Naive thymus-derived CD4-positive, alpha-beta T cell (primary cell): ENCODE data around the gene MVD. TPM values are rescaled to one million over a fixed set of nuclear protein-coding genes. Genes with fewer than 3 reads are reported as not detected.

Source experiments
- ATAC-seq: fragments of 150-1000 bp; cut with Tn5 transposase; 2 replicates; pipeline ENCODE4 v1.10.0; 2021; ENCODE audit warnings: mild to moderate bottlenecking, moderate library complexity
- CTCF ChIA-PET: fragments of 350-600 bp; sonication (Branson Sonifier 250); formaldehyde crosslinking; loops from one replicate; lab custom pipeline; 2021; ENCODE audit warnings: antibody characterized with exemption; lab: Charles Lee
- POLR2A ChIA-PET: fragments of 350-600 bp; sonication (Branson Sonifier 250); formaldehyde crosslinking; loops from one replicate; lab custom pipeline; 2021; ENCODE audit warnings: antibody characterized with exemption, inconsistent platforms; lab: Charles Lee
- DNase-seq, 9 donors: peaks; one replicate each; pipeline versions ENCODE4 v3.0.0 to v3.0.0-alpha.2; 2020 to 2022; ENCODE audit warnings: mixed read lengths in 1 of 9
- H3K27ac ChIP-seq: one replicate; pipeline ENCODE4 v1.7.0; 2013; ENCODE audit warnings: mild to moderate bottlenecking, low read depth, low read length, moderate library complexity
- H3K27me3 ChIP-seq, 2 donors: one replicate each; pipeline ENCODE4 v1.7.0; 2013; ENCODE audit warnings: low read length in 2 of 2, mild to moderate bottlenecking in 2 of 2, moderate library complexity in 2 of 2; ENCODE audit not compliant: control insufficient read depth in 2 of 2, insufficient read depth in 2 of 2
- H3K36me3 ChIP-seq, 3 experiments: 1 replicate in 2 of 3; 2 replicates in 1 of 3; pipeline ENCODE4 v1.7.0; 2013; ENCODE audit warnings: low read length in 3 of 3, mild to moderate bottlenecking in 3 of 3, moderate library complexity in 1 of 3; ENCODE audit not compliant: insufficient read depth in 3 of 3, control insufficient read depth in 2 of 3
- H3K4me1 ChIP-seq, 2 donors: one replicate each; pipeline ENCODE4 v1.7.0; 2013; ENCODE audit warnings: low read length in 2 of 2, mild to moderate bottlenecking in 2 of 2, moderate library complexity in 1 of 2; ENCODE audit not compliant: control insufficient read depth in 2 of 2, insufficient read depth in 2 of 2
- H3K4me3 ChIP-seq: 2 replicates; pipeline ENCODE4 v1.7.0; 2013; ENCODE audit warnings: mild to moderate bottlenecking, low read length
- H3K9me3 ChIP-seq, 3 experiments: 1 replicate in 2 of 3; 2 replicates in 1 of 3; pipeline ENCODE4 v1.7.0; 2013; ENCODE audit warnings: low read length in 3 of 3; ENCODE audit not compliant: control insufficient read depth in 2 of 3
- H3K27ac Mint-ChIP-seq, 9 donors: one replicate each; pipeline ENCODE4 v1.8.0; 2020 to 2022; ENCODE audit warnings: mixed read lengths in 9 of 9, mild to moderate bottlenecking in 8 of 9, moderate library complexity in 5 of 9, inconsistent platforms in 2 of 9
- H3K27me3 Mint-ChIP-seq, 5 donors: one replicate each; pipeline ENCODE4 v1.8.0; 2021 to 2022; ENCODE audit warnings: mixed read lengths in 5 of 5, mild to moderate bottlenecking in 1 of 5
- H3K36me3 Mint-ChIP-seq, 5 donors: one replicate each; pipeline ENCODE4 v1.8.0; 2020 to 2022; ENCODE audit warnings: mixed read lengths in 5 of 5, mild to moderate bottlenecking in 3 of 5, inconsistent platforms in 1 of 5
- H3K4me1 Mint-ChIP-seq, 7 donors: one replicate each; pipeline ENCODE4 v1.8.0; 2020 to 2022; ENCODE audit warnings: mixed read lengths in 7 of 7, mild to moderate bottlenecking in 3 of 7, inconsistent platforms in 1 of 7
- H3K4me3 Mint-ChIP-seq, 10 donors: one replicate each; pipeline ENCODE4 v1.8.0; 2020 to 2022; ENCODE audit warnings: mild to moderate bottlenecking in 10 of 10, mixed read lengths in 10 of 10, moderate library complexity in 6 of 10, inconsistent platforms in 2 of 10
- H3K9me3 Mint-ChIP-seq, 11 donors: one replicate each; pipeline ENCODE4 v1.8.0; 2020 to 2022; ENCODE audit warnings: mixed read lengths in 11 of 11, mild to moderate bottlenecking in 4 of 11, inconsistent platforms in 1 of 11, moderate library complexity in 1 of 11
- intact Hi-C, 2 donors: fragments of 100-400 bp; cut with micrococcal nuclease; formaldehyde crosslinking; loops; one replicate each; pipeline ENCODE4 v1.15.1; 2023
- polyA plus RNA-seq, 2 donors: library from polyadenylated mRNA; unstranded; fragments of 300-500 nt; fragmentation: Illumina TruSeq; gene quantifications; one replicate each; pipeline ENCODE4 v1.2.3, GENCODE V29; 2021
- total RNA-seq, 6 experiments: library from RNA in 5 of 6; stranded (reverse) in 5 of 6; gene quantifications; 1 replicate in 5 of 6; 2 replicates in 1 of 6; pipeline ENCODE4 v1.2.3 and lab custom pipeline; 2021 to 2026

MVD gene
- total and polyA plus RNA-seq, 7 experiments from 2014 or later, result 12.9 to 66.9 (median 41.1) TPM

DNA sequence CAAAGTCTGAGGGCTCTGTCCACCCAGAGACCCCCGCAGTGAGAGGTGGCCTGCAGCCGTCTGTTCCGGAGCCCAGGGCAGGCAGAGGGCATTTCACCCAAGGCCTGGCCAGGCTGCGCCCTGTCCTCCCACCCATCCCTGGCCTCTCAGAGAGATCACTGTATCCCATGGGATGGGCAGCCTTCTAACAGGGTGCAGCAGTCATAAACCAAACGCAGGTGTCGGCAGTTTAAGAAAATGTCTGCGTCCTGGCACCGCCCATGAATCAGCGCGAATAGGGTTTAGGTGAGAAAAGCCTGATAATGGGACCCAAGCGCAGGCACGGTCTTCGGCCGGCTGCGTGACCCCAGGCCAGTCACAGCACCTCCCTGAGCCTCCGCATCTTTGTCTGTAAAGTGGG lies 17.4 kb downstream of the MVD start:
- no peak overlapping the region for H3K27ac ChIP-seq
- intact Hi-C loops, result no loop called here
- DNase-seq (no peak), ATAC-seq (no peak)
- Mint-ChIP-seq H3K4me3 (no peak overlapping the region), H3K4me1 (peaks cover 10 to 25% (median 15%) of the 10 kb centered on the region in 7 donors), H3K27me3 (peaks cover 0 to 6% (median 0%) of the 10 kb centered on the region in 5 donors), H3K9me3 (no peaks in the 10 kb centered on the region), H3K27ac (peak overlapping the region in 3 of 9 donors; percentile 17 to 31 (median 18)), H3K36me3 (peaks cover 0 to 11% (median 0%) of the 10 kb centered on the region in 5 donors)
- no peaks in the 10 kb centered on the region for H3K27me3 ChIP-seq
- peaks cover 0 to 53% (median 0%) of the 10 kb centered on the region in 3 experiments for H3K36me3 ChIP-seq
- ChIA-PET CTCF (no interaction called here), POLR2A (no interaction called here)
- H3K9me3 ChIP-seq, result no peaks in the 10 kb centered on the region
- no peak overlapping the region for H3K4me3 ChIP-seq
- H3K4me1 ChIP-seq, result peaks cover 9 to 17% of the 10 kb centered on the region in 2 donors

DNA sequence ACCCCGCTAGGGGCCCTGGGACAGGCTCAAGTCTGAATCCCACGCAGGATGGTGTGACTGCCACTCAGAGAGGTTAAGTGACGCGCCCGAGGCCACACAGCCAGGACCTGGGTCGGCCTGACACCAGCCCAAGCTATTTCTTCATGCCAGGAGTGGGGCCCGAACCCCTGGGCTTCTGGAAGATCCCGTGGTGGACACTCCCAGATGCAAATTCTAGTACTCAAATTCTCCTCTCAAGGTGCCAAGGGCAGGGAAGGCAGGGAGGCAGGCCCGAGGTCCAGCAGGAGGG lies 19.3 kb downstream of the MVD start:
- Histone ChIP-seq H3K27ac (no peak overlapping the region), H3K36me3 (peaks cover 0 to 46% (median 0%) of the 10 kb centered on the region in 3 experiments), H3K4me1 (peaks cover 15 to 16% of the 10 kb centered on the region in 2 donors), H3K4me3 (no peak overlapping the region), H3K9me3 (no peaks in the 10 kb centered on the region), H3K27me3 (peaks cover 0 to 6% of the 10 kb centered on the region in 2 donors)
- Mint-ChIP-seq H3K27ac (no peak overlapping the region), H3K4me1 (peaks cover 6 to 26% (median 14%) of the 10 kb centered on the region in 7 donors), H3K4me3 (no peak overlapping the region), H3K36me3 (peaks cover 0 to 8% (median 0%) of the 10 kb centered on the region in 5 donors), H3K27me3 (peaks cover 0 to 19% (median 5%) of the 10 kb centered on the region in 5 donors), H3K9me3 (no peaks in the 10 kb centered on the region)
- ATAC-seq (no peak), DNase-seq (no peak)
- POLR2A ChIA-PET, result no interaction called here
- intact Hi-C loops, result no loop called here
- CTCF ChIA-PET, result no interaction called here

DNA sequence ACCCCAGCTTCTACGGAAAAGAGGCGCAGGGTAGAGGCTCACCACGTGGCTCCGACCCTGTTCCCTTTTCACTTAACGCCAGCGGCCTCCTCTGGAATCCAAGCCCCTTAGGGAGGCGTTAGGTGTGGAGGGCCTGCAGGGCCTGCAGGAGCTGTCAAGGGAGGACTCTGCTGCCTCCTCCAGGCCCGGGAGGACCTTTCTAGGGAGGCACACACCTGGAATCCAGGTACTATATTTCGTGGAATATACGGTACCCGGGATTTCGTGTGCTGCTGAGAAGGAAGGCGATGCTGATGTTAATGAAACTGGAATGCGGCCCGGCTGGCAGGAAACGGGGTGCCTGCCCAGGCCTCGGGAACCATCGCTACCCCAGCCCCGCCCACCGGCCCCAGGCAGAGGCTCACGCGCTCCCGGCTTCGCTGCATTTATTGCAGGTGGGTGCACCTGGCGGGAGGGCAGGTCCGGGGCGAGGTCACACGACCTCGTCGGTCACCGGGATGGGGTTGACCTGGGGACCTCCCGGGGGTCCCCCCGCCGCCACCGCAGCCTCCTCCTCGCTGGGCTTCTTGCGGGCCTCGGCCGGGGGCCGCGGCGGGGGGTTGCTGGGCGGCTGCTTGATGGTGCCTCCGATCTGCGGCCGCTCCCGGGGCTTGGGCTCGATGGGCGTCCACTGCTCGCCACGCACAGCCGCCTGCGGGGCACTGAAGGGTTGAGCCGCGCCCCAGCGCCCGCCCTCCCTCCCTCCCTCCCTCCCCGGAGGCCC lies 19.8 kb downstream of the MVD start:
- Mint-ChIP-seq H3K4me1 (peaks cover 7 to 31% (median 20%) of the 10 kb centered on the region in 7 donors), H3K27ac (no peak overlapping the region), H3K36me3 (peaks cover 0 to 8% (median 0%) of the 10 kb centered on the region in 5 donors), H3K27me3 (peaks cover 0 to 25% (median 5%) of the 10 kb centered on the region in 5 donors), H3K4me3 (no peak overlapping the region), H3K9me3 (no peaks in the 10 kb centered on the region)
- H3K4me1 ChIP-seq, result peaks cover 17 to 21% of the 10 kb centered on the region in 2 donors
- H3K9me3 ChIP-seq, result no peaks in the 10 kb centered on the region
- H3K27ac ChIP-seq, result no peak overlapping the region
- ATAC-seq, result no peak
- intact Hi-C loops, result no loop called here
- H3K27me3 ChIP-seq, result peaks cover 0 to 6% of the 10 kb centered on the region in 2 donors
- no peak for DNase-seq
- H3K36me3 ChIP-seq, result peaks cover 0 to 43% (median 0%) of the 10 kb centered on the region in 3 experiments
- ChIA-PET POLR2A (interaction anchor here (1.2 to 2.5 kb wide), 3 partner anchors 9 to 61 kb away, joined by 3 to 8 read pairs (median 4); partner anchors contain the start of gene MVD), CTCF (no interaction called here)
- H3K4me3 ChIP-seq, result no peak overlapping the region

DNA sequence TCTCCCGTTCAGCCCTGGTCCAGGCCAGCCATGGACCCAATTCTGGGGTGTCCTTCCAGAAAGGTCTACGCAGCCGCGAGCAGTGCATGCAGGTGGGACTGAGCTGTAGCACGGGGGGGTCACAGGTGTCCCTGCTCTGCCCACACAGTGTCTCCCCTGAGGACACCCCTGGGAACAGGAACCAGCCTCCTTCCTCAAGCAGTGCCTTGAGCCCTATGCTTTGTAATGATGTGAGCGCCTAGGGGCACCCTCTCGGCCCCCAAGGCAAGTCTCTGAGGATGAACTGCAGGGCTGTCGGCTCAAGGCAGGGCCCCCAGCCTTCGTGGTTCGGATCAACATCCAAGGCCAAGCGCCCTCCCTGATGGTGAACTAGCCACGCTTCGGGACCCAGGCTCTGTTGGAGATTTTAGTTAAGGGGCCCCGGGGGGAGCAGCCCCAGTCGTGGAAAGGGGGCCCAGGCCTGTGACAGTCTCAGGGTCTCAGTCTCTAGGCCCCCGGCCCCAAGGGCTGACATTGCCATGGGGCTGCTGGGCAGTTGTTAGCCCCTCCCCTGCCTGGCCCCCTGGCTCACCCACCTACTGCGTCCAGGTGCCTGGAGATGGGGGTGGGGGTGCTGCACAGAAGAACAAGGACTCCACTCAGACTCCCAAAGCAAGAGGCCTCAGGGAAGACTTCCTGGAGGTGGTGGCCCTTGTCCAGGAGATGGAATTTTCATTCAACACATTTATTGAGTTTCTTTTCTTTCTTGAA lies 22.2 kb downstream of the MVD start:
- H3K4me1 ChIP-seq, result peaks cover 21% of the 10 kb centered on the region in 2 donors
- CTCF ChIA-PET, result no interaction called here
- H3K27ac ChIP-seq, result no peak overlapping the region

DNA sequence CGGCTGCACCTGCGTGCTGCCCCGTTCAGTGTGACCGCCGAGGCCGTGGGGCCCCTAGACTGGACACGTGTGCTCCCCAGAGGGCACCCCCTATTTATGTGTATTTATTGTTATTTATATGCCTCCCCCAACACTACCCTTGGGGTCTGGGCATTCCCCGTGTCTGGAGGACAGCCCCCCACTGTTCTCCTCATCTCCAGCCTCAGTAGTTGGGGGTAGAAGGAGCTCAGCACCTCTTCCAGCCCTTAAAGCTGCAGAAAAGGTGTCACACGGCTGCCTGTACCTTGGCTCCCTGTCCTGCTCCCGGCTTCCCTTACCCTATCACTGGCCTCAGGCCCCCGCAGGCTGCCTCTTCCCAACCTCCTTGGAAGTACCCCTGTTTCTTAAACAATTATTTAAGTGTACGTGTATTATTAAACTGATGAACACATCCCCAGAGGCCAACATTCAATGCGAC lies 22.8 kb downstream of the MVD start:
- Histone ChIP-seq H3K4me1 (peaks cover 21 to 23% of the 10 kb centered on the region in 2 donors), H3K36me3 (peaks cover 0 to 20% (median 0%) of the 10 kb centered on the region in 3 experiments), H3K9me3 (no peaks in the 10 kb centered on the region), H3K27me3 (peaks cover 0 to 6% of the 10 kb centered on the region in 2 donors), H3K4me3 (no peak overlapping the region), H3K27ac (no peak overlapping the region)
- CTCF ChIA-PET, result no interaction called here
- Mint-ChIP-seq H3K9me3 (no peaks in the 10 kb centered on the region), H3K4me3 (peak overlapping the region in 6 of 10 donors; percentile 9 to 63 (median 50)), H3K36me3 (peaks cover 0 to 7% (median 0%) of the 10 kb centered on the region in 5 donors), H3K27me3 (peaks cover 0 to 42% (median 13%) of the 10 kb centered on the region in 5 donors), H3K27ac (peak overlapping the region in 3 of 9 donors; percentile 19 to 70 (median 45)), H3K4me1 (peaks cover 28 to 48% (median 33%) of the 10 kb centered on the region in 7 donors)
- intact Hi-C loops, result no loop called here
- ATAC-seq (no peak), DNase-seq (no peak)
- POLR2A ChIA-PET, result interaction anchor here (0.7 to 3.1 kb wide), 5 partner anchors 9 to 65 kb away, joined by 3 to 11 read pairs (median 3); partner anchors contain the start of gene MVD

More for the DNA sequence above, 22.2 kb downstream of the MVD start:
- Histone ChIP-seq H3K9me3 (no peaks in the 10 kb centered on the region), H3K36me3 (peaks cover 0 to 26% (median 0%) of the 10 kb centered on the region in 3 experiments), H3K27me3 (peaks cover 0 to 6% of the 10 kb centered on the region in 2 donors), H3K4me3 (no peak overlapping the region)
- ATAC-seq (no peak), DNase-seq (no peak)
- intact Hi-C loops, result no loop called here
- no peaks in the 10 kb centered on the region for H3K9me3 Mint-ChIP-seq
- peaks cover 0 to 42% (median 13%) of the 10 kb centered on the region in 5 donors for H3K27me3 Mint-ChIP-seq
- H3K27ac Mint-ChIP-seq, result peak overlapping the region in 1 of 9 donors; percentile 70
- H3K36me3 Mint-ChIP-seq, result peaks cover 0 to 8% (median 0%) of the 10 kb centered on the region in 5 donors
- H3K4me1 Mint-ChIP-seq, result peaks cover 25 to 49% (median 34%) of the 10 kb centered on the region in 7 donors
- POLR2A ChIA-PET, result interaction anchor here (0.7 to 3.1 kb wide), 6 partner anchors 8 to 64 kb away, joined by 3 to 11 read pairs (median 4); partner anchors contain the start of gene MVD
- peak overlapping the region in 5 of 10 donors; percentile 25 to 63 (median 56) for H3K4me3 Mint-ChIP-seq
